Endodermal cell (in vitro differentiated cells): Measurements from ENCODE around the gene ARHGAP10. TPM values are rescaled to one million over a fixed set of nuclear protein-coding genes. Genes with fewer than 3 reads are reported as not detected.

Experiments used
- DNase-seq: peaks from one replicate; pipeline ENCODE4 v3.0.0-alpha.2; 2017
- H3K27ac ChIP-seq: 2 replicates; pipeline ENCODE4 v1.5.1; 2013; ENCODE audit warnings: mild to moderate bottlenecking, low read depth, low read length, moderate library complexity
- H3K27me3 ChIP-seq: 2 replicates; pipeline ENCODE4 v1.6.1; 2013; ENCODE audit warnings: mild to moderate bottlenecking, low read length, moderate library complexity; ENCODE audit not compliant: insufficient read depth, control insufficient read depth, poor library complexity, severe bottlenecking
- H3K36me3 ChIP-seq: 2 replicates; pipeline ENCODE4 v1.7.0; 2013; ENCODE audit warnings: mild to moderate bottlenecking, low read length, moderate library complexity; ENCODE audit not compliant: control insufficient read depth, insufficient read depth
- H3K4me1 ChIP-seq: one replicate; pipeline ENCODE4 v1.7.0; 2013; ENCODE audit warnings: low read length; ENCODE audit not compliant: control insufficient read depth, insufficient read depth
- H3K4me3 ChIP-seq: 2 replicates; pipeline ENCODE4 v1.5.1; 2013; ENCODE audit warnings: mild to moderate bottlenecking, low read length, moderate library complexity
- H3K9ac ChIP-seq: 2 replicates; pipeline ENCODE4 v1.6.1; 2013; ENCODE audit warnings: mild to moderate bottlenecking, low read length, moderate library complexity; ENCODE audit not compliant: poor library complexity, severe bottlenecking; ENCODE audit errors: extremely low read depth
- H3K9me3 ChIP-seq: 2 replicates; pipeline ENCODE4 v1.6.1; 2013; ENCODE audit warnings: mild to moderate bottlenecking, low read length, moderate library complexity; ENCODE audit not compliant: control insufficient read depth
- H3K27ac Mint-ChIP-seq: 2 replicates; pipeline ENCODE4 v1.8.0; 2020; ENCODE audit warnings: mixed read lengths
- H3K27me3 Mint-ChIP-seq: 2 replicates; pipeline ENCODE4 v1.8.0; 2021; ENCODE audit warnings: mild to moderate bottlenecking, mixed read lengths; ENCODE audit not compliant: insufficient read depth
- H3K36me3 Mint-ChIP-seq: 2 replicates; pipeline ENCODE4 v1.8.0; 2020; ENCODE audit warnings: low read depth, mixed read lengths
- H3K4me1 Mint-ChIP-seq: 2 replicates; pipeline ENCODE4 v1.8.0; 2020; ENCODE audit warnings: mixed read lengths
- H3K4me3 Mint-ChIP-seq: 2 replicates; pipeline ENCODE4 v1.8.0; 2020; ENCODE audit warnings: mild to moderate bottlenecking, moderate library complexity, mixed read lengths
- H3K9me3 Mint-ChIP-seq: 2 replicates; pipeline ENCODE4 v1.8.0; 2020; ENCODE audit warnings: mild to moderate bottlenecking, mixed read lengths
- CTCF ChIP-seq: fragments of 200-600 bp; sonication (generic); conservative IDR thresholded peaks from 2 replicates; pipeline ENCODE4 v1.5.0; 2021; ENCODE audit warnings: antibody characterized with exemption, mild to moderate bottlenecking
- WGBS, 2 experiments: methylation state at CpG; one replicate each; pipeline versions ENCODE4 v1.1.5 to v1.1.7; 2013; ENCODE audit warnings: missing lambda C conversion rate in 2 of 2, mixed read lengths in 1 of 2; ENCODE audit not compliant: insufficient coverage in 1 of 2, insufficient read length in 1 of 2; 5-methylcytosine and 5-hydroxymethylcytosine counted together
- total RNA-seq, 2 donors: library from RNA; stranded (reverse); fragmentation: NEBNext Ultra II Directional in 1 of 2; extraction: Animal tissue kit (Norgen Biotek cat#: 25700) in 1 of 2; gene quantifications; 2 replicates in 1 of 2; 3 replicates in 1 of 2; pipeline ENCODE4 v1.2.1, GENCODE V29; 2021

ARHGAP10 gene
- total RNA-seq, 2 donors from 2014 or later = 9.1 to 11.8 TPM

- TF ChIP-seq CTCF = no peak
- Mint-ChIP-seq H3K27me3 (no peaks in the 10 kb centered on the region), H3K4me1 (peaks cover 13% of the 10 kb centered on the region), H3K36me3 (no peaks in the 10 kb centered on the region), H3K9me3 (peaks cover 2% of the 10 kb centered on the region), H3K4me3 (no peak overlapping the region), H3K27ac (no peak overlapping the region)
- no peak for DNase-seq
- 61 to 69% methylated on average over 3 of the region's 3 CpGs for WGBS, 2 experiments
- H3K36me3 ChIP-seq = no peaks in the 10 kb centered on the region
- no peaks in the 10 kb centered on the region for H3K9me3 ChIP-seq
- no peaks in the 10 kb centered on the region for H3K4me1 ChIP-seq
- no peak overlapping the region for H3K9ac ChIP-seq
- H3K27me3 ChIP-seq = no peaks in the 10 kb centered on the region
- no peak overlapping the region for H3K4me3 ChIP-seq
- no peak overlapping the region for H3K27ac ChIP-seq
These were observed 225.6 kb downstream of the ARHGAP10 start for GRCh38 chr4:147957446-147957845.

- no peaks in the 10 kb centered on the region for H3K27me3 ChIP-seq
- no peak overlapping the region for H3K9ac ChIP-seq
- no peaks in the 10 kb centered on the region for H3K4me1 ChIP-seq
- no peaks in the 10 kb centered on the region for H3K27me3 Mint-ChIP-seq
- peaks cover 13% of the 10 kb centered on the region for H3K4me1 Mint-ChIP-seq
- TF ChIP-seq CTCF = no peak
- H3K9me3 ChIP-seq = no peaks in the 10 kb centered on the region
- no peaks in the 10 kb centered on the region for H3K36me3 Mint-ChIP-seq
- DNase-seq = no peak
- H3K4me3 Mint-ChIP-seq = no peak overlapping the region
- 93% methylated on average over 2 to 3 of the region's 3 CpGs for WGBS, 2 experiments
- H3K27ac ChIP-seq = no peak overlapping the region
- peaks cover 2% of the 10 kb centered on the region for H3K9me3 Mint-ChIP-seq
- H3K36me3 ChIP-seq = no peaks in the 10 kb centered on the region
- H3K4me3 ChIP-seq = no peak overlapping the region
- no peak overlapping the region for H3K27ac Mint-ChIP-seq
These were observed 226.2 kb downstream of the ARHGAP10 start for GRCh38 chr4:147958057-147958456.

GRCh38 chr4:147958489-147959065 lies 226.7 kb downstream of the ARHGAP10 start:
- Histone ChIP-seq H3K4me1 (no peaks in the 10 kb centered on the region), H3K27ac (no peak overlapping the region), H3K27me3 (no peaks in the 10 kb centered on the region), H3K4me3 (no peak overlapping the region), H3K9ac (no peak overlapping the region), H3K36me3 (no peaks in the 10 kb centered on the region), H3K9me3 (no peaks in the 10 kb centered on the region)
- H3K4me3 Mint-ChIP-seq = no peak overlapping the region
- WGBS, 2 experiments = 93 to 97% methylated on average over 3 to 4 of the region's 4 CpGs
- H3K27me3 Mint-ChIP-seq = no peaks in the 10 kb centered on the region
- H3K4me1 Mint-ChIP-seq = peaks cover 13% of the 10 kb centered on the region
- TF ChIP-seq CTCF = no peak
- H3K27ac Mint-ChIP-seq = no peak overlapping the region
- no peak for DNase-seq
- H3K36me3 Mint-ChIP-seq = no peaks in the 10 kb centered on the region
- no peaks in the 10 kb centered on the region for H3K9me3 Mint-ChIP-seq
